Activated naive CD8-positive, alpha-beta T cell treated with anti-CD3 and anti-CD28 coated beads for 36 hours (primary cell): ENCODE measurements around the gene NOC2L. TPM values are rescaled to one million over a fixed set of nuclear protein-coding genes. Genes with fewer than 3 reads are reported as not detected.
A peak's percentile ranks its signal among the peaks of the same experiment; 100 is the strongest.

Source experiments
- DNase-seq: peaks from one replicate; pipeline ENCODE4 v3.0.0; 2021
- H3K27ac Mint-ChIP-seq: one replicate; pipeline ENCODE4 v1.8.0; 2022; ENCODE audit warnings: mild to moderate bottlenecking, moderate library complexity, mixed read lengths
- H3K27me3 Mint-ChIP-seq: one replicate; pipeline ENCODE4 v1.8.0; 2022; ENCODE audit warnings: mild to moderate bottlenecking, mixed read lengths
- H3K36me3 Mint-ChIP-seq: one replicate; pipeline ENCODE4 v1.8.0; 2021; ENCODE audit warnings: mild to moderate bottlenecking, mixed read lengths
- H3K4me1 Mint-ChIP-seq: one replicate; pipeline ENCODE4 v1.8.0; 2021; ENCODE audit warnings: mixed read lengths
- H3K4me3 Mint-ChIP-seq: one replicate; pipeline ENCODE4 v1.8.0; 2022; ENCODE audit warnings: mild to moderate bottlenecking, moderate library complexity, mixed read lengths
- H3K9me3 Mint-ChIP-seq: one replicate; pipeline ENCODE4 v1.8.0; 2022; ENCODE audit warnings: mixed read lengths
- total RNA-seq, 2 experiments: library from RNA; stranded (reverse); gene quantifications; one replicate each; pipeline ENCODE4 v1.2.3, GENCODE V29; 2021

NOC2L gene
- total RNA-seq, 2 experiments from 2014 or later, result 176 to 185 TPM

- H3K4me1 Mint-ChIP-seq, result no peaks in the 10 kb centered on the region
- DNase-seq, result no peak
- H3K27ac Mint-ChIP-seq, result no peak overlapping the region
- no peak overlapping the region for H3K4me3 Mint-ChIP-seq
- H3K9me3 Mint-ChIP-seq, result no peaks in the 10 kb centered on the region
- no peaks in the 10 kb centered on the region for H3K36me3 Mint-ChIP-seq
- H3K27me3 Mint-ChIP-seq, result peaks cover 37% of the 10 kb centered on the region
Measured at GRCh38 chr1:972726-973458, 13.8 kb upstream of the NOC2L start.

DNA sequence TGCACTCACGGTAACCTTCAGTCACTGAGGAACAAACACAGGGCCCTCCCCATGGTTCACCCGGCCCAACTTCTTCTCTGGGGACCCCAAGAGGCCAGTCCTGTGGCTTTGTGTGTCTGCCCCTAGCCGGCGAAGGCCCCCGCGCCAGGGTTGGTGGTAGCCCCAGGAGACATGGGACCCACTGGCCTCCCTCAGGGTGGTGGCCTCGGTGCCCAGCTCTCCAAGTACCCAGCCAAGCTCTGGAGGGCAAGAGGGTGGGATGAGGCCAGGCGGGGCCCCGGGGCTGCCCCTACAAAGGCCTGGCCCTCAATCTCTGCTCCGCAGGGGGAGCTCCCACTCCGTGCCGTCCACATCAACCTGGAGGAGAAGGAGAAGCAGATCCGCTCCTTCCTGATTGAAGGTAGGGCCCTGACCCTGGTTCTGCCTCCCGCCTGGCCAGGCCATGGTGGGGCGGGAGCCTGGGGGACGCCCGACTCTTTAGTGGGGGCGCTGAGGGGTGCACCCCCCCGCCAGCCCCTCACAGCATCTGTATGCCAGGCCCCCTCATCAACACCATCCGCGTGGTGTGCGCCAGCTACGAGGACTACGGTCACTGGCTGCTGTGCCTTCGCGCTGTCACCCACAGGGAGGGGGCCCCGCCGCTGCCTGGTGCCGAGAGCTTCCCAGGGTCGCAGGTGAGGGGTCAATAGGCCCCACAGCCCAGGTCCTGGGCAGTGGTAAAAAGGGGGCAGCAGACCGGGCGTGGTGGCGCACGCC is 12.9 kb upstream of the NOC2L start:
- Mint-ChIP-seq H3K4me3 (no peak overlapping the region), H3K27ac (no peak overlapping the region), H3K36me3 (no peaks in the 10 kb centered on the region), H3K9me3 (no peaks in the 10 kb centered on the region), H3K27me3 (peaks cover 37% of the 10 kb centered on the region), H3K4me1 (peaks cover 2% of the 10 kb centered on the region)
- no peak for DNase-seq

DNA sequence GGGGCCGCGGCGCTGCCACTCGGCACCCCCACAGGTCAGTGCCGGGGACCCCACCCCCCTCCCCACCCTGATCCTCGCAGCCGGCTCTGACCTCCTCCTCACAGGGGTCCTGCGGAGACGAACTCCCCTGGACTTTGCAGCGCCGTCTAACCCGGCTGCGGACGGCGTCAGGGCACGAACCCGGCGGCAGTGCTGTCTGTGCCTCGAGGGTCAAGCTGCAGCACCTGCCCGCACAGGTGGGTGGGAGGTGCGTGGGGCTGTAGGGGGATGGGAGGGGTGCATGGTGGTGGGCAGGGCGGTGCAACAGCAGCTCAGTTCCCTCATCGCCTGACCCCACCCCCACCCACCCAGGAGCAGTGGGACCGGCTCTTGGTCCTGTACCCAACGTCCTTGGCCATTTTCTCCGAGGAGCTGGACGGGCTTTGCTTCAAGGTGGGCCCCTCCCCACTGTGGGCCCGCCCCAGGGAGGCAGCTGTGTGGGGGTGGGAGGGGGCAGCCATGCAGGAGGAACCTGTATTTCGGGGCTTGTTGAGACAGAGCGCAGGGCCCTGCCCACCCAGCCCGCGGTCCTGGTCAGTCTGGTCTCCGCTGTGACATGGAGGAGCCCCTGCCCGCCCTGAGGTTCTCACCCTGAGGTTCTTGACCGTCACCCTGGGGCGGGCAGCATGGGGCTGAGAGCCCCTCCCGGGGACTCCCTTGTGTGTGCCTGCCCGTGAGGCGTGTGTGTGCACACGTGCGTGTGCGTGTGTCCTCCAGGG is 12.1 kb upstream of the NOC2L start:
- no peaks in the 10 kb centered on the region for H3K9me3 Mint-ChIP-seq
- H3K4me3 Mint-ChIP-seq, result no peak overlapping the region
- H3K36me3 Mint-ChIP-seq, result no peaks in the 10 kb centered on the region
- peaks cover 3% of the 10 kb centered on the region for H3K4me1 Mint-ChIP-seq
- H3K27ac Mint-ChIP-seq, result no peak overlapping the region
- no peak for DNase-seq
- peaks cover 37% of the 10 kb centered on the region for H3K27me3 Mint-ChIP-seq

DNA sequence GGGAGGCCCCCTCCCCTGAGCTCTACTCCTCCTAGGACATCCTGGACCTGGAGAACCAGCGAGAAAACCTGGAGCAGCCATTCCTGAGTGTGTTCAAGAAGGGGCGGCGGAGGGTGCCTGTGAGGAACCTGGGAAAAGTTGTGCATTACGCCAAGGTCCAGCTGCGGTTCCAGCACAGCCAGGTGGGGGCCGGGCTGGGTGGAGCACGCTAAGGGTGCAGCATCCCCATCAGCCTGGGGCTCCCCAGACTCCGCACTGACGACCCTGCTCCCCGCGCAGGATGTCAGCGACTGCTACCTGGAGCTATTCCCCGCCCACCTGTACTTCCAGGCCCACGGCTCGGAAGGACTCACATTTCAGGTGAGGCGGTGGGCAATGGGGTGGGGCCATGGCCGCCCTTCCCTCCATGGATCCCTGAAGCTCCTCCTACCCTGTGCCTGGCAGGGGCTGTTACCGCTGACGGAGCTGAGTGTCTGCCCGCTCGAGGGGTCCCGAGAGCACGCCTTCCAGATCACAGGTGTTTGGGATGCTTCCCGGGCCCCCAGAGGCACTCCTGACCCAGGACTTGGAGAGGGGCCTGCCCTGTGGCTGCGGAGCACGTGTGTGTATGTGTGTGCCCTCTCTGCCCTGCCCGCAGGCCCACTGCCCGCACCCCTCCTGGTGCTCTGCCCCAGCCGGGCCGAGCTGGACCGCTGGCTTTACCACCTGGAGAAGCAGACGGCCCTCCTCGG is 11.4 kb upstream of the NOC2L start:
- H3K27ac Mint-ChIP-seq, result no peak overlapping the region
- no peak overlapping the region for H3K4me3 Mint-ChIP-seq
- no peak for DNase-seq
- H3K36me3 Mint-ChIP-seq, result peaks cover 2% of the 10 kb centered on the region
- no peaks in the 10 kb centered on the region for H3K9me3 Mint-ChIP-seq
- H3K27me3 Mint-ChIP-seq, result peaks cover 30% of the 10 kb centered on the region
- peaks cover 3% of the 10 kb centered on the region for H3K4me1 Mint-ChIP-seq

DNA sequence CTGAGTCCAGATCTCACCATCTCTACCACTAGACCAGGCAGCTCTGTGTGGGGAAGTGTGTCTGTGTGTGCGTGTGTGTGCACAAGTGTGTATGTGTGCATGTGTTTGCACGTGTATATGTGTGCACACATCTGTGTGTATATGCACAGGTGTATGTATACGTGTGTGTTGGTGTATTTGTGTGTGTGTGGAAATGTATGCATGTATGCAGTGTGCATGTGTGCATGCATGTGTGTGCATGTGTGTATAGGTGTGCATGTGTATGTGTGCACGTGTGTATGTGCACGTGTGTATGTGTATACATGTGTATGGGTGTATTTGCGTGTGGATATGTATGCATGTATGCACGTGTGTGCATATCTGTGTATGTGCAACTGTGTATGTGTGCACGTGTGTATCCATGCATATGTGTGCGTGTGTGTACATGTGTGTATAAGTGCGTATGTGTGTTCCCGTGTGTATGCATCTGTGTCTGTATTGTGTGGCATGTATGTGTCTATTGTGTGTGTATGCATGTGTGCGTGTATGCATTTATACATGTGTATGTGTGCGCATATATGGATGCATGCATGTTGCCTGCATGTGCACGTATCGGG is 10.3 kb upstream of the NOC2L start:
- Mint-ChIP-seq H3K27me3 (peaks cover 22% of the 10 kb centered on the region), H3K27ac (no peak overlapping the region), H3K4me3 (no peak overlapping the region), H3K36me3 (peaks cover 2% of the 10 kb centered on the region), H3K4me1 (peaks cover 3% of the 10 kb centered on the region), H3K9me3 (no peaks in the 10 kb centered on the region)
- DNase-seq, result no peak

DNA sequence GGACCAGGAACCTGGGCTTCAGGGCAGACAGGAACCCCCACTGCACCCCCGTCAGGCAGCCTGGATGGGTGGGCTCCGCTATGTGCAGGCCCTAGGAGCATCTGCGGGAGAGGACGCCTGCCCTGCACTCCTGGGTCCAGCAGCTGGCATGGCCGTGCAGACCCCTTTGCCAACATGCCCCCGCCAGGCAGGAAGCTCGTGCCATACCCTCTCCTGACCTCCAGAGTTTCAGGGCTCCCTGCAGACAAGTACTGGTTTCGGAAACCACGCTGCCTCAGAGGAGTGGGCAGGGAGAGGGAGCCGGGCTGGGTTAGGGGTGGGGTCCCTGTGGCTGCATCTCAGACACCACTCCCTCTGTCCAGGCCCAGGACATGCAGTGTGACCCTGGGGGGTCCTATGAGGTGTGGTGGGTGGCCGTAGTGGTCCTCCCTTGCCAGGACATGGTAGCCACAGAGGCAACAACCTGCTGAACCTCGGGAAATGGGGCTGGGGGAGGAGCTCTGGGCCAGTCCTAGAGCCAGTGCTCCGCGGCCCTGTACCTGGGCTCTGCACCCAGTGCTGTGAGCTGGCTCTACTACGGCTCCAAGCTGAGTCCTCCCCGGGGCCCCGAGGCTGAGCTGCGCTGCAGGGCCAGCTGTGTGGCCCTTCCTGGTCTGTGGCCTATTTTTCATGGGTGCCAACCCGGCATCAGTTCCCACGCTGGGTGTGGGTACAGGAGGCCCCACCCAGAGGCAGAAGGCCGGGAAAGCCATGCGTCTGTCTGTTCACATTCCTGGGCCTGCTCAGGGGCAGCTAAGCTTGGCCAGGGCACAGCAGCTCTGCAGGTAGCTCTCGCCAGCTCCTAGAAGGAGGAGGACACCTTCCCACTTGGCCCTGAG is 8.6 kb upstream of the NOC2L start:
- H3K36me3 Mint-ChIP-seq, result peaks cover 5% of the 10 kb centered on the region
- H3K9me3 Mint-ChIP-seq, result no peaks in the 10 kb centered on the region
- H3K4me1 Mint-ChIP-seq, result peaks cover 3% of the 10 kb centered on the region
- peaks cover 16% of the 10 kb centered on the region for H3K27me3 Mint-ChIP-seq
- no peak overlapping the region for H3K4me3 Mint-ChIP-seq
- no peak overlapping the region for H3K27ac Mint-ChIP-seq
- no peak for DNase-seq

DNA sequence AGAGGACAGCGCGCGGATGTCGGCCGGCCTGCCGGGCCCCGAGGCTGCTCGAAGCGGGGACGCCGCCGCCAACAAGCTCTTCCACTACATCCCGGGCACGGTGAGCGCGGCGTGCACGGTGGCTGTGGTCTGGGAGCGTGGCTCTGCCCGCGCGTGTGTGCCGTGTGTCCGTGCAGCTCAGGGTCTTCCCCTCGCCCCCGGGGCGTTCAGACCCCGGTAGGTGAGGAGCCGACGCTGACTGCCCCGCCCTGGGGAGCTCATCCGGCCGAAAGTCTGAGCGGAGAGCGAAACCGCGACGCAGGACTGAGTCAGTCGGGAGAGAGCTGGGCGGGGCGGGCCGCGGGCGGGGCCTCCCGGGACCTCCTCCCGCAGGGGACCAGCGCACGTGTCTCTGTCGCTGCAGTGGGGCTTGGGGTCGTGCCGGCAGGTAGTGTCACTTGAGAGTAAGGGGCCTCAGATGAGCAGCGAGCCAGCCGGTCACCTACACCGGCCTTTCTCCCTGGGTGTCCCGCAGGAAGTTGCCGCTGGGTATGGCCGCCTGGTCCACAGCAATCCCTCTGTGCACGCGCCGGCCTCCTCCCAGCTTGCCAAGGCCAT is 7.7 kb upstream of the NOC2L start:
- Mint-ChIP-seq H3K27me3 (peaks cover 12% of the 10 kb centered on the region), H3K27ac (peak overlapping the region; percentile 80), H3K4me3 (peak overlapping the region; percentile 77), H3K4me1 (peaks cover 6% of the 10 kb centered on the region), H3K9me3 (no peaks in the 10 kb centered on the region), H3K36me3 (peaks cover 5% of the 10 kb centered on the region)
- peak; percentile 86 for DNase-seq

GRCh38 chr1:966135-966703 is 7.2 kb upstream of the NOC2L start, which contains the start of gene PLEKHN1:
Gene PLEKHN1, plus strand, starts transcription at chr1:966482. Its CDS starts 50 bp downstream, at chr1:966532.
- Mint-ChIP-seq H3K9me3 (no peaks in the 10 kb centered on the region), H3K27ac (peak within 1 kb of the TSS; percentile 80), H3K4me3 (peak within 1 kb of the TSS; percentile 77), H3K27me3 (peaks cover 8% of the 10 kb centered on the region), H3K4me1 (peaks cover 6% of the 10 kb centered on the region), H3K36me3 (peaks cover 5% of the 10 kb centered on the region)
- DNase-seq, result peak; percentile 63

DNA sequence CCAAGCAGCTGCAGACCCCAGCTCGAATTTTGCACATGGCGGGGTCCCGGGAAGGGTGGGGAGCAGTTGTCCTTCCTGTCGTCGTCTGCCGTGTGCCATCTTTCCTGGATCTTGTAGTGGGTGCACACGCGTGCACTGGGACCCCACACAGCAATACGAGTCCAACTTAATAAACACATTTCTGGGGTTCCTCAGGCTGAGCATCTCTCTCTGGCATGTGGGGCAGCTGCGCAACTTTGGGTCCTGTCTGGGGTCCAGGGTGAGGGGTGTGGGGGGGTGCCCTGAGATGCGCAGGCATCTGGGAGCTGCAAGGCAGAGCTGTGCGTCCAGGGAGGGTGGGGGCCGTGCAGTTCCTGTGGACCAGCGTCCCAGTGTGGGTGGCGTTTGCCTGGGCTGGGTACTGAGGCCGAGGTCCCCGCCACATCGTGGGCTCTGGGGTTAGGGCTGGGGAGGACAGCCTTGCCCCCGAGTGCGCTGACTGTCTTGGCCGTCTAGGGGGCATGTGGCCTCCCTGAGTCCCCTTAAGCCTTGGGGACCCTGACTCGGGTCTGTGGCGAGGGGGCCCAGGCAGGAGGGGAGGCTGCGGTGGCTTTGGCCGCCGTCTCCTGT is 6.6 kb upstream of the NOC2L start:
- peaks cover 6% of the 10 kb centered on the region for H3K4me1 Mint-ChIP-seq
- peaks cover 8% of the 10 kb centered on the region for H3K27me3 Mint-ChIP-seq
- H3K36me3 Mint-ChIP-seq, result peaks cover 5% of the 10 kb centered on the region
- H3K4me3 Mint-ChIP-seq, result peak overlapping the region; percentile 47
- H3K27ac Mint-ChIP-seq, result peak overlapping the region; percentile 66
- H3K9me3 Mint-ChIP-seq, result no peaks in the 10 kb centered on the region
- DNase-seq, result no peak

DNA sequence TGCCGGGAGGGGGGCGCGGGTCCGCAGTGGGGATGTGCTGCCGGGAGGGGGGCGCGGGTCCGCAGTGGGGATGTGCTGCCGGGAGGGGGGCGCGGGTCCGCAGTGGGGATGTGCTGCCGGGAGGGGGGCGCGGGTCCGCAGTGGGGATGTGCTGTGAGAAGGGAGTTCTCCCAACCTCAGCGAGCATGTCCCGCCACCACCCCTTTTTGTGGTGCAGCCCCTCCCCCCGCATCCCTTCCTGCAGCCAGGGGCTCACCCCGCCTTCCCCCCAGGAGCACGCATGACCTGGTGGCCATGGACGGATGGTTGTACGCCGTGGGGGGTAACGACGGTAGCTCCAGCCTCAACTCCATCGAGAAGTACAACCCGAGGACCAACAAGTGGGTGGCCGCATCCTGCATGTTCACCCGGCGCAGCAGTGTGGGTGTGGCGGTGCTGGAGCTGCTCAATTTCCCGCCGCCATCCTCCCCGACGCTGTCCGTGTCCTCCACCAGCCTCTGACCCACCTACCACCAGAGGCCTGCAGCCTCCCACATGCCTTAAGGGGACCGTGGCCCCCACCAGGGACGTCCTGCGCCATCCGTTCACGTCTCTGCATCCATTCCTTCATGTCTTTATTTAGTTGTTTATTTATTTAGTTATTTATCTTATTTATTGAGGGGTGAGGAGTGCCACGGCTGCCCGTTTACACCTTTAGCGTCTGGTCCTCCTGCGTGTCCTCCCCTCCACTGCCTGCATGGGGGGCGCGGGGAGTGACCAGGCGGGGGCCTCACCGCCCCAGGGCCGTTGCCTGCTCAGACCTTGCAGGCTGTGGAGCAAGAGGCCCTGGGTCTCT is 5.9 kb upstream of the NOC2L start:
- Mint-ChIP-seq H3K27me3 (peaks cover 8% of the 10 kb centered on the region), H3K4me3 (no peak overlapping the region), H3K27ac (no peak overlapping the region), H3K4me1 (peaks cover 6% of the 10 kb centered on the region), H3K36me3 (peaks cover 5% of the 10 kb centered on the region), H3K9me3 (no peaks in the 10 kb centered on the region)
- no peak for DNase-seq

DNA sequence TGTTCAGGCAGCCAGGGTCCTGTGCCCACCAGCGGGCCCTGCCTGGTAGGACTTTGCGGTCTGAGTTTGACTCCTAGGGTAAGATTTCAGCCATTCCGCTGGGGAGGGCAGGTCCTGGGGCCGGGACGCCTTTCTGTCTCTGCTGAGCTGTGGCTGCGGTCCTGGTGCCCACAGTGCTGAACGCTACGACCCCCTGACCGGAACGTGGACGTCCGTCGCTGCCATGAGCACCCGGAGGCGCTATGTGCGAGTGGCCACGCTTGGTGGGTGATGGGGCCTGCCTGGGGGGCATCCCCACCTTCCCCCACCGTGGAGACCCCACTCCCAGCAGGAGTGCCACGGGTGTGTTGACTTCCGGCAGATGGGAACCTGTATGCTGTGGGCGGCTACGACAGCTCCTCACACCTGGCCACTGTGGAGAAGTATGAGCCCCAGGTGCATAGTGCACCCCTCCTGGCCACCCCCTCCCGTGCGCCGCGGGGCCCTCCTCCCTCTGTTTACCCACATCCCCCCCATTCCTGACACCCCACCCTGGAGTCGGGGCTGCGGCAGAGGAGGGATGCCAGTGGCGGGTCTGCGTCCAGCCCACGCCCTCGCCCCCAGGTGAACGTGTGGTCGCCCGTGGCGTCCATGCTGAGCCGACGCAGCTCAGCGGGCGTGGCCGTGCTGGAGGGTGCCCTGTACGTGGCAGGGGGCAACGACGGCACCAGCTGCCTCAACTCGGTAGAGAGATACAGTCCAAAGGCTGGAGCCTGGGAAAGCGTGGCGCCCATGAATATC is 4.9 kb upstream of the NOC2L start:
- DNase-seq, result no peak
- peaks cover 4% of the 10 kb centered on the region for H3K27me3 Mint-ChIP-seq
- no peak overlapping the region for H3K27ac Mint-ChIP-seq
- no peak overlapping the region for H3K4me3 Mint-ChIP-seq
- H3K4me1 Mint-ChIP-seq, result peaks cover 6% of the 10 kb centered on the region
- no peaks in the 10 kb centered on the region for H3K9me3 Mint-ChIP-seq
- H3K36me3 Mint-ChIP-seq, result peaks cover 5% of the 10 kb centered on the region

DNA sequence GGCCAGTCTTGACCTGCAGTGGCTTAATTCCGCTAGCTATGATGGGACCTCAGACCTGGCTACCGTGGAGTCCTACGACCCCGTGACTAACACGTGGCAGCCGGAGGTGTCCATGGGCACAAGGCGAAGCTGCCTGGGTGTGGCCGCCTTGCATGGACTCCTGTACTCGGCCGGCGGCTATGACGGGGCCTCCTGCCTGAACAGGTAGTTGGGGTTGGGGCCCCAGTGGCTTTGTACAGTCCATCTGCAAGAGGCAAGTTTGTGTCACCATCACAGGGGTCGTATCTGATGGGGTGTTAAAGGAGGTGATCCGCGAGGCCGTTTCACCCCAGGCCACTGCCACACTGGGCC is 4.2 kb upstream of the NOC2L start:
- no peak for DNase-seq
- H3K27ac Mint-ChIP-seq, result no peak overlapping the region
- peaks cover 8% of the 10 kb centered on the region for H3K4me1 Mint-ChIP-seq
- peaks cover 8% of the 10 kb centered on the region for H3K36me3 Mint-ChIP-seq
- H3K4me3 Mint-ChIP-seq, result no peak overlapping the region
- no peaks in the 10 kb centered on the region for H3K9me3 Mint-ChIP-seq
- H3K27me3 Mint-ChIP-seq, result no peaks in the 10 kb centered on the region
